ENCODE data around the gene KLHL26. TPM values are rescaled to one million over a fixed set of nuclear protein-coding genes. Genes with fewer than 3 reads are reported as not detected.

KLHL26 gene
- total and polyA plus RNA-seq, 2 of the 13 experiments (the other 11 are each of a cell fraction or from before 2014, with no cell fraction given): 1.5 to 1.7 TPM

DNA sequence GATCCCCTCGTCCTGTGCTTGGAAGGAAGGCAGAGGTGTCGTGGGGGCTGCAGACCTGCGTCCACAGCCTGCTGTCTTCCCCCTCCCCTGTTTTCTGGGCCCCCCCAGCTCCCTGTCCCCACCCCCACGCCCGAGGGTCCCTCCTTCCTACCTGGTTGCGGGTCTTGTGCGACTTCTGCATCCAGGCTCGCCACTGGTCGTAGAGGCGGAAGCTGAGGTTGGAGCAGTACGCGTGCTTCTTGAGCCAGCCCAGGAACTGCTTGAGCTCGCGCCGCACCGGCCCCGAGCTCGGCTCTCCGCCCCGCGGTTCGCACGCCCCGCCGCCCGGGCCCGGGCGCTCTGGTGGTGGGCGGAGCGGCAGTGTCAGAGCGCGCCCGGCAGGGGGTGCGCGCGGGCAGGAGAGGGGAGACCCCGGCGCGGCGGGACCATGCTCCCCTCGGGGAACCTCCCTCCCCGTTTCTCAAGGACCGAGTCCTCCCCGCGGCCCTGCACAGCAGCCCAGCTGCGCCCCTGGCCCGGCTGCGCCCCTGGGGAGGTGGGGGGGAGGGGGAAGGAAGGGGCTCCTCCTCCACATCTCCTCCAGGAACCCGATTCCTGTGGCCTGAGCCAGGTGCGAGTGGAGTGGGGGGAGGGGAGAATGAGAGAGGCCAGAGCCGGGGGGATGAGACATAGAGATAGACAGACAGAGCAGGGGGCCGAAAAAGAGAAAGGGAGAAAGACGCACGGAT lies 42.6 kb upstream of the KLHL26 start:
- intact Hi-C loops (cut with micrococcal nuclease; ENCODE audit: unreplicated experiment) (no loop called here), in situ Hi-C loops (cut with HindIII; ENCODE audit: extremely low pct_ligation_motif_present, low pct_unique_long_range_greater_than_20kb) (loop anchor here (5.0 kb wide), 1 partner anchor 83 kb away; no protein-coding TSS in a partner anchor)
- FAIRE-seq (no peak), ATAC-seq (no peak), DNase-seq (ENCODE audit: low spot score) (no peak)
- POLR2A ChIA-PET: interaction anchor here (0.6 to 0.8 kb wide), 2 partner anchors 231 to 303 kb away, joined by 3 read pairs; no protein-coding TSS in a partner anchor
- peaks cover 13% of the 10 kb centered on the region for H3K4me1 ChIP-seq (ENCODE audit: insufficient read depth, low read length)
- H3K9me3 ChIP-seq (ENCODE audit: low read length): no peaks in the 10 kb centered on the region
- H3K4me3 ChIP-seq (replicated peaks in 1 of 3; ENCODE audit: insufficient read depth in 1 of 3, low read depth in 2 of 3, low read length in 3 of 3): no peak overlapping the region
- BruUV-seq (replicated peaks): no TSS peak
- no peak overlapping the region for H2AFZ ChIP-seq (ENCODE audit: low read length)
- H4K20me1 ChIP-seq (ENCODE audit: insufficient read depth, low read length): 0 out of 2 replicates have a peak, but pooled peaks cover 2% of the 10 kb centered on the region
- 97% methylated on average over 41 of the region's 54 CpGs for WGBS (ENCODE audit: low lambda C conversion rate)
- CTCF ChIA-PET (ENCODE audit: low intra/inter-chr PET ratio, low total read pairs): no interaction called here
- H3K36me3 ChIP-seq (replicated peaks in 1 of 2; ENCODE audit: control insufficient read depth in 1 of 2, insufficient read depth in 2 of 2, low read length in 2 of 2): peaks cover 12 to 37% of the 10 kb centered on the region in 2 experiments; a peak in 4 of 5 replicates
- H3K9ac ChIP-seq (ENCODE audit: insufficient read depth, low read depth, low read length): no peak overlapping the region
- TF ChIP-seq GABPB1 (CRISPR knock-in tag; IDR thresholded peaks at IDR 0.05) (no peak), ZSCAN20 (CRISPR knock-in tag; IDR thresholded peaks at IDR 0.05; ENCODE audit: borderline replicate concordance) (no peak), AGO2 (optimal IDR thresholded peaks at IDR 0.05; ENCODE audit: low read depth, low read length) (peak; percentile 36), SP4 (CRISPR knock-in tag; IDR thresholded peaks at IDR 0.05) (no peak), ZNF672 (CRISPR knock-in tag; IDR thresholded peaks at IDR 0.05) (no peak)
- H3K27me3 ChIP-seq (ENCODE audit: control insufficient read depth in 1 of 2, insufficient read depth in 2 of 2, low read length in 2 of 2): no peaks in the 10 kb centered on the region
- no peaks in the 10 kb centered on the region for H3K79me2 ChIP-seq (ENCODE audit: insufficient read depth, low read length)
- no peak overlapping the region for H3K4me2 ChIP-seq (ENCODE audit: low read depth, low read length)
- H3K27ac ChIP-seq (ENCODE audit: extremely low read length, insufficient read depth, low read length): no peak overlapping the region

DNA sequence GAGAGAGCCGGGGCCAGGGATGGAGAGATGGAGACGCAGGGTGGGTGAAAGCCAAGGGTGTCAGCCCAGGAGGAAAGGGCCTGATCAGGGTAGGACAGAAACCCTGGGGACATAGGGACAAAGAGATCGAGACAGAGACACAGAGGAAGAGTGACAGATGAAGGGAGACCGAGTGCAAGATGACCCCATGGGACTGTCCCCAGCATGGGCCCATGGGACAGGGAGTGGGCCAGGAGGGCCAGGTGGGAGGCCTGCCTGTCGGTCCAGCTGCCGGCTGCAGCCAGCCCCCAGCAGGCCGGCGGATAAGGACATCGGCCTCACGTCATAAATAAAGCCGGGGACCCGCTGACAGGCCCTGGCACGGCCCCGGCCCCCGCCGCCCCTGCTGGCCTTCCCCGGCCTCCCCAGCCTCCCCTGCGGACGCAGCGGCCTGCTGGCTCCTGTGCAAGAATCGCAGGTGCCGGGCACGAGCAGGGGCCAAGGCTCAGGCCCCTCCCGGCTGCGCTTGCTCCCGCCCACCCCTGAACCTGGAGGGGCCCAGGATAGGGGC lies 41.9 kb upstream of the KLHL26 start:
- POLR2A ChIA-PET: interaction anchor here (0.8 kb wide), 1 partner anchor 303 kb away, joined by 3 read pairs; no protein-coding TSS in a partner anchor
- H3K27me3 ChIP-seq (ENCODE audit: control insufficient read depth in 1 of 2, insufficient read depth in 2 of 2, low read length in 2 of 2): no peaks in the 10 kb centered on the region
- no peak overlapping the region for H3K9ac ChIP-seq (ENCODE audit: insufficient read depth, low read depth, low read length)
- H3K4me3 ChIP-seq (replicated peaks in 1 of 3; ENCODE audit: insufficient read depth in 1 of 3, low read depth in 2 of 3, low read length in 3 of 3): no peak overlapping the region
- intact Hi-C loops (cut with micrococcal nuclease; ENCODE audit: unreplicated experiment) (no loop called here), in situ Hi-C loops (cut with HindIII; ENCODE audit: extremely low pct_ligation_motif_present, low pct_unique_long_range_greater_than_20kb) (loop anchor here (5.0 kb wide), 1 partner anchor 82 kb away; no protein-coding TSS in a partner anchor)
- no peak overlapping the region for H3K27ac ChIP-seq (ENCODE audit: extremely low read length, insufficient read depth, low read length)
- H2AFZ ChIP-seq (ENCODE audit: low read length): no peak overlapping the region
- DNase-seq (ENCODE audit: low spot score) (no peak), ATAC-seq (no peak), FAIRE-seq (no peak)
- TF ChIP-seq POLR2A (IDR thresholded peaks at IDR 0.05; ENCODE audit: insufficient read depth in 1 of 2, low read depth in 2 of 2, low read length in 2 of 2) (peak in 1 of 2 experiments; percentile 4; a peak in 1 of 4 replicates), MAF1 (CRISPR knock-in tag; IDR thresholded peaks at IDR 0.05; ENCODE audit: borderline replicate concordance) (no peak), AGO2 (optimal IDR thresholded peaks at IDR 0.05; ENCODE audit: low read depth, low read length) (peak; percentile 52)
- WGBS (ENCODE audit: low lambda C conversion rate): 94% methylated on average over 5 of the region's 26 CpGs
- no peaks in the 10 kb centered on the region for H3K9me3 ChIP-seq (ENCODE audit: low read length)
- H3K4me2 ChIP-seq (ENCODE audit: low read depth, low read length): no peak overlapping the region
- CTCF ChIA-PET (ENCODE audit: low intra/inter-chr PET ratio, low total read pairs): no interaction called here
- H3K4me1 ChIP-seq (ENCODE audit: insufficient read depth, low read length): peaks cover 7% of the 10 kb centered on the region
- peaks cover 14 to 44% of the 10 kb centered on the region in 2 experiments; a peak in 4 of 5 replicates for H3K36me3 ChIP-seq (replicated peaks in 1 of 2; ENCODE audit: control insufficient read depth in 1 of 2, insufficient read depth in 2 of 2, low read length in 2 of 2)
- no peaks in the 10 kb centered on the region for H3K79me2 ChIP-seq (ENCODE audit: insufficient read depth, low read length)
- H4K20me1 ChIP-seq (ENCODE audit: insufficient read depth, low read length): 0 out of 2 replicates have a peak, but pooled peaks cover 2% of the 10 kb centered on the region
- BruUV-seq (replicated peaks): no TSS peak
